ENCODE results near the gene INPP4B.
A peak's percentile ranks its signal among the peaks of the same experiment; 100 is the strongest.
"Not testable (repeated sequence)": the region's sequence is repeated elsewhere in the genome, so short reads cannot be mapped to it uniquely, and the experiment has no call there.

The INPP4B gene

DNA sequence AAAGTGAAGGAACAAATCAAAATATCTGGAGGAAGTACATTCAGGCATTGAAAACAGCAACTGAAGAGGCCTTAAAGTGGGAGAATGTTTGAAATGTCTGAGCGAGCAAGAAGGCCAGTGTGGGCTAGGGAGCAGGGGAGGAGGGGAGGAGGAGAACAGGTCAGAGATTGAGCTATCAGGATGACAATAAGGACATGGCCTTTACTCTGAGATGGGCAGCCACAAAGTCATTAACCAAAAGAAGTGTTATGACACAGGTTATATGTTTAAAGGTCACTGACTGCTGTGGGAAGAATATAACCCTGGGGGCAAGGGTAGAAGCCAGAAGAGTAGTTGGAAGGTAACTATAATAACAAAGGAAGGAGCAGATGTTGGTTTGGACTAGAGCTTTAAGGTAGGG lies 315.4 kb downstream of the INPP4B start:
- in situ Hi-C loops (cut with HindIII; ENCODE audit: low pct_unique_long_range_greater_than_20kb, low sequenced_read_pairs): no loop called here
- no peak for TF ChIP-seq JUND (IDR thresholded peaks at IDR 0.05; ENCODE audit: low read depth)
- no peak for DNase-seq (ENCODE audit: low read depth in 1 of 2, low spot score in 1 of 2)

DNA sequence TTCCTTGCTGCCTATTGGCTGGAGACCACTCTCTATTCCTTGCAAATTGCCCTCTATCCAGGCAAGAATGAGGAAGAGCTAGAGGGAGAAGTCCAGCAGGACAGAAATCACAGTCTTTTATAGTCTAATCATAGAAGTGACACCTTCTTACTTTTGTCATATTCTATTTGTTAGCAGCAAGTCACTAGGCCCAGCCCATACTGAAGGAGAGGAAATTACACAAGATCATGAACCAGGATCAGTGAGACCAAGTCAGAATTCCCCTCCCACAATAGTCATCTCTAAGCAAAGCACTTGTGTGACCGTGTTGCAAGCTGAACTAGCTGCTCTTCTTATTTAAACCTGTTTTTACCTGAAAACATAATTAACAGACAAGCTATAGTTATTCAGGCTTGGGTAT lies 317.7 kb downstream of the INPP4B start:
- in situ Hi-C loops (cut with HindIII; ENCODE audit: low pct_unique_long_range_greater_than_20kb, low sequenced_read_pairs): no loop called here
- TF ChIP-seq JUND (IDR thresholded peaks at IDR 0.05; ENCODE audit: low read depth): no peak
- no peak for DNase-seq (ENCODE audit: low read depth in 1 of 2, low spot score in 1 of 2)

DNA sequence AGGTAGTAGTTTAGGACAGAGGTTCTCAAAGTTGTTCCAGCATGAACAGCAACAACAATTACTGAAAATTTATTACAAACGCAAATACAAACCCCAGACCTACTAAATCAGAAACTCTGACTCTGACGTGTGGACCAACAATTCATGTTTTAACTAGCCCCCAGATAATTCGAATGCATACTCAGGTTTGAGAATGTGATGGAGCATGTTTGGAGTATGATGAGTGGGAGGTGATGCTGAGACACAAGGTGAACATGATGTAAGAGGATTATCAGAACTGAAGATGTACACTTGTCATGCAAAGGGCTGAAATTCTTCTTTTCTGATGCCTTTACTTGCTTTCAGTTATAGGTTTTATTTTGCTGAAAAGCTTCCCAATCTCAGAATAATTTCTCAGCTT lies 323.0 kb downstream of the INPP4B start:
- DNase-seq (ENCODE audit: low read depth in 1 of 2, low spot score in 1 of 2): no peak
- no peak for TF ChIP-seq JUND (IDR thresholded peaks at IDR 0.05; ENCODE audit: low read depth)
- in situ Hi-C loops (cut with HindIII; ENCODE audit: low pct_unique_long_range_greater_than_20kb, low sequenced_read_pairs): no loop called here

DNA sequence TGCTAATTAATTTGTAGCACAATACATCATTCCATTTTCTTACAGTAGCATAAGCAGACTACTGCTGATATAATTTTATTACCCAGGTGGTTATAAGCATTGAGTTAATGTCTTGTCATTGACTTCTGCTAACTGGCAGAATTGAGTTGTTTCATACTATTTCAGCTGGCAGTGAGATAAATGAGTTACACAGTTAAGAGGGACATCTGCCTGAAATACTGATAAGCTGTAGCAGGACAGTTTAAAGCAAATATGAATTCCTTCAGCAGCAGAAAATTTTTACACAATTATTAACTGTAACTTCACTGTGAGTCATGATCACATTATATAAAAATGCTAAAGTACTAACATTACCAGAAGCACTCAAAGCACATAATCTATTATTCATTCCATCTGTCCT lies 326.8 kb downstream of the INPP4B start:
- no peak for TF ChIP-seq JUND (IDR thresholded peaks at IDR 0.05; ENCODE audit: low read depth)
- no peak for DNase-seq (ENCODE audit: low read depth in 1 of 2, low spot score in 1 of 2)
- in situ Hi-C loops (cut with HindIII; ENCODE audit: low pct_unique_long_range_greater_than_20kb, low sequenced_read_pairs): no loop called here

DNA sequence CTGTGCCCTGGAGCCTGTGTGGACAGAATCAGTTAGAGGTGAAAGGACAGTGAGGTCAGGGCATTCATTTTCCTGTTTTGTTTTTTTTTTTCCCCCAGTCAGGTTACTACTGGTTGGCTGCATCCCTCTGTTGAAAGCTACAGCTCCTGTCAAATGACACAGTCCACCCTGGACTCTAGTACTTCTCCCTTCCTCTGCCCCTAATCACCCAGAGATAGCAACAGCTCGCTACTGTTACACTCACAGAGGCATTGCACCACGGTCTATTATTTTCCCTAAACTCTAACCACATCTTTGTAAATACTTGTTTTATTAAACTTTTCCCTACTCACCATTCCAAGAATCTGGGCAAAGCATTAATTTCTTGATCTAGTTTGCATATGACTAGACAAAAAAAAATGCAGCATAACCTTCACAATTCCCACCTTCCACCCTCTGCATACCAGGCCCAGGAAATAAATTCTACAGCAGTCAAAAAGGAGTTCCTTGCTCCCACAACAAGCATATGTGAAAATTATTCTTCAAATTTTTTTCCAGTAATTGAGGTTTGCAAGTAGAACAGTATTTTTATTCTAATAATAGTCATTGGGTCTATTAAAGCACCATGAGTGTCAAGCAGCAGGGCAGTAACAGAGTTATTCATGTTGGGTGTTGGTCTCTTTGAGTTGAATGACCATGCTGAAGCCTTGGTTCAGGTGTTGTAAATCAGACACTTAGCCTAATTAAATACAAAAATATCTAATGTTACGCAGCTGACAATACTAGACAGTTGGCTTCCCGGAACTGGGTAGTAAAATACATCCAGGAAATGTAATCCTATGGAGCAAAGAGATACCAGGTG lies 329.2 kb downstream of the INPP4B start:
- DNase-seq (ENCODE audit: low read depth in 1 of 2, low spot score in 1 of 2): no peak
- in situ Hi-C loops (cut with HindIII; ENCODE audit: low pct_unique_long_range_greater_than_20kb, low sequenced_read_pairs): no loop called here
- TF ChIP-seq JUND (IDR thresholded peaks at IDR 0.05; ENCODE audit: low read depth): no peak

DNA sequence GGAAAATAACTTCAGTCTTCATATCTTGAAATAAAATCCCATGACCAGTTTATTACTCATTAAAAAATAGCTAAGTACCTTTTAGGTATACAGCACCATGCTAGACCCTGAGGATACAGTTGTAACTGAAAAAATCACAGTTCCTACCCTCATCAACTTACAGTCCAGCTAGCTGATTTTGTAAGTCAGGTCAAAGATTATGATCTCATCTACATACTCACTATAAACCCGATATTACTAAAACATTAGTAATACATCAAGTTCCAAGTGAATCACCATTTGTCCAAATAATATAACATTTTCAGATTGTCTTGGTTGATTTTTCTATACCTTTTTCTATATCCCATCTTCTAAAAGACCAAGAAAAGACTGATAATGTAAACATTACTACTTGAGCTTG lies 333.9 kb downstream of the INPP4B start:
- TF ChIP-seq JUND (IDR thresholded peaks at IDR 0.05; ENCODE audit: low read depth): no peak
- DNase-seq (ENCODE audit: low read depth in 1 of 2, low spot score in 1 of 2): no peak
- in situ Hi-C loops (cut with HindIII; ENCODE audit: low pct_unique_long_range_greater_than_20kb, low sequenced_read_pairs): no loop called here

DNA sequence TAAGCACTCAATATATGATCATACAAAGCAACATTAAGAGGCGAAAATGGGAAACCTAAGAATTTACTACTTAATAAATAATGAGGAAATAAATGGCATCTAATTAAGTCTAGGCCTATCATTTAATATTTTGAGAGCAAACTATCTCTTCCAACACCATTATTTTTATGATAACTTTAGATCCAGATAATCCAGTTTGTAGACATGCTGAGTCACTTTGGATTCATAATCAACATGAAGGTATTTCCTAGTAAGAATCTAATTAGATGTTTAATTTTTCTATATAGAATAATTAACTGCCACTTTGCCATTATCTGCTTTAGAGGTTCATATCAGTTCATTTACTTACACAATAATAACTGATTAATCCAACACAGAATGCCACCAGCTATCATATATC lies 336.2 kb downstream of the INPP4B start:
- no peak for DNase-seq (ENCODE audit: low read depth in 1 of 2, low spot score in 1 of 2)
- no peak for TF ChIP-seq JUND (IDR thresholded peaks at IDR 0.05; ENCODE audit: low read depth)
- in situ Hi-C loops (cut with HindIII; ENCODE audit: low pct_unique_long_range_greater_than_20kb, low sequenced_read_pairs): no loop called here

GRCh38 chr4:142509381-142509780 lies 336.7 kb downstream of the INPP4B start:
- in situ Hi-C loops (cut with HindIII; ENCODE audit: low pct_unique_long_range_greater_than_20kb, low sequenced_read_pairs); DNase-seq (ENCODE audit: low read depth in 1 of 2, low spot score in 1 of 2): not testable (repeated sequence)

GRCh38 chr4:142500966-142501365 lies 345.1 kb downstream of the INPP4B start:
- TF ChIP-seq JUND (IDR thresholded peaks at IDR 0.05; ENCODE audit: low read depth): no peak
- no peak for DNase-seq (ENCODE audit: low read depth in 1 of 2, low spot score in 1 of 2)
- in situ Hi-C loops (cut with HindIII; ENCODE audit: low pct_unique_long_range_greater_than_20kb, low sequenced_read_pairs): no loop called here

GRCh38 chr4:142497606-142498005 lies 348.5 kb downstream of the INPP4B start:
- DNase-seq (ENCODE audit: low read depth in 1 of 2, low spot score in 1 of 2): peak in 1 of 2 experiments; percentile 57
- in situ Hi-C loops (cut with HindIII; ENCODE audit: low pct_unique_long_range_greater_than_20kb, low sequenced_read_pairs): no loop called here
- no peak for TF ChIP-seq JUND (IDR thresholded peaks at IDR 0.05; ENCODE audit: low read depth)

GRCh38 chr4:142493255-142494110 lies 352.6 kb downstream of the INPP4B start:
- in situ Hi-C loops (cut with HindIII; ENCODE audit: low pct_unique_long_range_greater_than_20kb, low sequenced_read_pairs): no loop called here
- DNase-seq (ENCODE audit: low read depth in 1 of 2, low spot score in 1 of 2): no peak
- TF ChIP-seq JUND (IDR thresholded peaks at IDR 0.05; ENCODE audit: low read depth): no peak

DNA sequence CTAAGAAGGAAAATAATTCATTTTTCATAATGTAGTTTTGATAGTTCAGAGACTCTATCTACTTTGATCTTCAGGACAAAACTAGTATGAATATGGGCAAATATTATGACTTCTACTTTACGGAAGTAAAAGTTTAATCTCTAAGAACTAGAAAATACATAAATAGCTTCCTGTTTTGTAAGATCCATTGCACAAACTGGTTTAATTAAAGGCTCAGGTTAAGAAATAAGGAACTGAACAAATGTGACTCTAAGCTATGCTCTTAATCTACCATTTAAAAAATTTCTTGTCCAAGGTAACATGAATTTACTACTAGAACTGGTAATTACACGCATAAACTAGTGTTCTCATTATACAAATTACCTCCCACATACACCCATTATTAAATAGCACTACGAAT lies 360.6 kb downstream of the INPP4B start:
- DNase-seq (ENCODE audit: low read depth in 1 of 2, low spot score in 1 of 2): no peak
- no peak for TF ChIP-seq JUND (IDR thresholded peaks at IDR 0.05; ENCODE audit: low read depth)
- in situ Hi-C loops (cut with HindIII; ENCODE audit: low pct_unique_long_range_greater_than_20kb, low sequenced_read_pairs): no loop called here

DNA sequence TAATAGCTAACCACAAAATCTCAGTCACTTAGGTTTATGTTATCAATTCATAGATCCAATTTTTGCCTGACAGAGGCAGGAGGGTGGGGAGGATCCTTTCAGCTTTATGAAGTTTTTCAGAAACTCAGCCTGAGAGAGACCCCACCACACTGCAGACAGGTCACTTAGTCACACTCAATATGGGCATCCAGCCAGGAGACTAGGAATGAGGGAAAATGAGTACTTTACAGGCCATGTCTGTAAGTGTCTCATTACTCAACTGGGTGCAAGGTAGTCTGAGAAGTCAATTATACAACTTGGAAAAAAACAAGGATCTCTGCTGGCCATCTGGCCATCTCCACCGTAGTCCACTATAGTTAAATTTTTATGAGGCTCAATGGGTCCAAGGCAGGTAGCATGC lies 365.9 kb downstream of the INPP4B start:
- in situ Hi-C loops (cut with HindIII; ENCODE audit: low pct_unique_long_range_greater_than_20kb, low sequenced_read_pairs): no loop called here
- DNase-seq (ENCODE audit: low read depth in 1 of 2, low spot score in 1 of 2): no peak
- TF ChIP-seq JUND (IDR thresholded peaks at IDR 0.05; ENCODE audit: low read depth): no peak

Data from T47D (cell line).